ENCODE data around the gene FMR1. TPM values are rescaled to one million over a fixed set of nuclear protein-coding genes. Genes with fewer than 3 reads are reported as not detected.

FMR1 gene
- total RNA-seq, 2 experiments from 2014 or later: 87.9 to 95.3 TPM

GRCh38 chrX:147897117-147897516 is 14.6 kb upstream of the FMR1 start:
- Histone ChIP-seq H3K27ac (ENCODE audit: low read depth in 1 of 2, low read length in 2 of 2) (no peak overlapping the region), H3K4me1 (ENCODE audit: insufficient read depth, low read length) (no peaks in the 10 kb centered on the region), H3K36me3 (ENCODE audit: insufficient read depth, low read length) (no peaks in the 10 kb centered on the region), H3K9me3 (ENCODE audit: control insufficient read depth in 1 of 2, insufficient read depth in 1 of 2, low read length in 2 of 2) (peaks cover 0 to 6% of the 10 kb centered on the region in 2 experiments), H3K27me3 (ENCODE audit: control insufficient read depth in 1 of 2, insufficient read depth in 2 of 2, low read length in 2 of 2) (no peaks in the 10 kb centered on the region), H3K4me3 (ENCODE audit: low read length) (no peak overlapping the region)
- no peaks in the 10 kb centered on the region for H3K36me3 Mint-ChIP-seq (ENCODE audit: low read depth)
- DNase-seq (no peak), ATAC-seq (ENCODE audit: poor library complexity) (no peak)
- ChIA-PET CTCF (interaction anchor here (1.5 kb wide), 1 partner anchor 25 kb away, joined by 4 read pairs; no protein-coding TSS in a partner anchor), POLR2A (no interaction called here)
- no peaks in the 10 kb centered on the region for H3K9me3 Mint-ChIP-seq
- H3K4me3 Mint-ChIP-seq: no peak overlapping the region
- no peak overlapping the region for H3K27ac Mint-ChIP-seq
- intact Hi-C loops (cut with DNase I, micrococcal nuclease): no loop called here
- peaks cover 12% of the 10 kb centered on the region for H3K27me3 Mint-ChIP-seq
- TF ChIP-seq, protein P1, sequence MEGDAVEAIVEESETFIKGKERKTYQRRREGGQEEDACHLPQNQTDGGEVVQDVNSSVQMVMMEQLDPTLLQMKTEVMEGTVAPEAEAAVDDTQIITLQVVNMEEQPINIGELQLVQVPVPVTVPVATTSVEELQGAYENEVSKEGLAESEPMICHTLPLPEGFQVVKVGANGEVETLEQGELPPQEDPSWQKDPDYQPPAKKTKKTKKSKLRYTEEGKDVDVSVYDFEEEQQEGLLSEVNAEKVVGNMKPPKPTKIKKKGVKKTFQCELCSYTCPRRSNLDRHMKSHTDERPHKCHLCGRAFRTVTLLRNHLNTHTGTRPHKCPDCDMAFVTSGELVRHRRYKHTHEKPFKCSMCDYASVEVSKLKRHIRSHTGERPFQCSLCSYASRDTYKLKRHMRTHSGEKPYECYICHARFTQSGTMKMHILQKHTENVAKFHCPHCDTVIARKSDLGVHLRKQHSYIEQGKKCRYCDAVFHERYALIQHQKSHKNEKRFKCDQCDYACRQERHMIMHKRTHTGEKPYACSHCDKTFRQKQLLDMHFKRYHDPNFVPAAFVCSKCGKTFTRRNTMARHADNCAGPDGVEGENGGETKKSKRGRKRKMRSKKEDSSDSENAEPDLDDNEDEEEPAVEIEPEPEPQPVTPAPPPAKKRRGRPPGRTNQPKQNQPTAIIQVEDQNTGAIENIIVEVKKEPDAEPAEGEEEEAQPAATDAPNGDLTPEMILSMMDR (IDR thresholded peaks at IDR 0.05): no peak
- peaks cover 8% of the 10 kb centered on the region for H3K4me1 Mint-ChIP-seq (ENCODE audit: low read depth)

DNA sequence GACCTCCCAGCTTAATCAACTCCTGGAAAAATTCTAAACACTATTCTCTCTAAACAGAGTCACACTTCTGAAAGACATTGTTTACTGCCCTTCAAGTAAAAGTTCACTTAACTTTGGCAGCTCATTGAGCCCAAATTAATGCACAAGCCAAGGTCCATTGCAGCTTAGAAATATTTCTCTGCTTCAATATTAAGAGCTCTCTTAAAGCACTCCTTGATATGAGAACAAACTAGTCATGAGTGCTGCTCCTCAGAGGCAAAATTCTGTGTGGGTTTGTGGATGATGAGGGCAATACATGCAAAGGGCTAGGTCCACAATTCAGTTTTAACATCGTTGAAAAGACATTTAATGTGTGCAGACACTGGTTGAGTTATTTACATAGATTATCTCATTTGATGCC is 12.8 kb upstream of the FMR1 start:
- TF ChIP-seq, protein P1 (IDR thresholded peaks at IDR 0.05): no peak
- peaks cover 0 to 6% of the 10 kb centered on the region in 2 experiments for H3K9me3 ChIP-seq (ENCODE audit: control insufficient read depth in 1 of 2, insufficient read depth in 1 of 2, low read length in 2 of 2)
- intact Hi-C loops (cut with DNase I, micrococcal nuclease): no loop called here
- no peak overlapping the region for H3K27ac ChIP-seq (ENCODE audit: low read depth in 1 of 2, low read length in 2 of 2)
- no peak for ATAC-seq (ENCODE audit: poor library complexity)
- no peaks in the 10 kb centered on the region for H3K36me3 ChIP-seq (ENCODE audit: insufficient read depth, low read length)
- peaks cover 9% of the 10 kb centered on the region for H3K27me3 Mint-ChIP-seq
- no peak overlapping the region for H3K4me3 Mint-ChIP-seq
- H3K9me3 Mint-ChIP-seq: no peaks in the 10 kb centered on the region
- H3K4me3 ChIP-seq (ENCODE audit: low read length): no peak overlapping the region
- H3K27me3 ChIP-seq (ENCODE audit: control insufficient read depth in 1 of 2, insufficient read depth in 2 of 2, low read length in 2 of 2): no peaks in the 10 kb centered on the region
- DNase-seq: no peak
- no peak overlapping the region for H3K27ac Mint-ChIP-seq
- peaks cover 8% of the 10 kb centered on the region for H3K4me1 Mint-ChIP-seq (ENCODE audit: low read depth)
- ChIA-PET CTCF (no interaction called here), POLR2A (no interaction called here)
- no peaks in the 10 kb centered on the region for H3K36me3 Mint-ChIP-seq (ENCODE audit: low read depth)
- H3K4me1 ChIP-seq (ENCODE audit: insufficient read depth, low read length): no peaks in the 10 kb centered on the region

GRCh38 chrX:147899379-147900114 is 12.2 kb upstream of the FMR1 start:
- no peak overlapping the region for H3K4me3 Mint-ChIP-seq
- ChIA-PET POLR2A (no interaction called here), CTCF (interaction anchor here (0.7 kb wide), 1 partner anchor 18 kb away, joined by 3 read pairs; no protein-coding TSS in a partner anchor)
- ATAC-seq (ENCODE audit: poor library complexity) (no peak), DNase-seq (no peak)
- TF ChIP-seq, protein P1 (IDR thresholded peaks at IDR 0.05): no peak
- Histone ChIP-seq H3K4me3 (ENCODE audit: low read length) (no peak overlapping the region), H3K36me3 (ENCODE audit: insufficient read depth, low read length) (no peaks in the 10 kb centered on the region), H3K27ac (ENCODE audit: low read depth in 1 of 2, low read length in 2 of 2) (no peak overlapping the region), H3K27me3 (ENCODE audit: control insufficient read depth in 1 of 2, insufficient read depth in 2 of 2, low read length in 2 of 2) (no peaks in the 10 kb centered on the region), H3K4me1 (ENCODE audit: insufficient read depth, low read length) (no peaks in the 10 kb centered on the region), H3K9me3 (ENCODE audit: control insufficient read depth in 1 of 2, insufficient read depth in 1 of 2, low read length in 2 of 2) (peaks cover 0 to 6% of the 10 kb centered on the region in 2 experiments)
- no peaks in the 10 kb centered on the region for H3K9me3 Mint-ChIP-seq
- H3K4me1 Mint-ChIP-seq (ENCODE audit: low read depth): peaks cover 8% of the 10 kb centered on the region
- intact Hi-C loops (cut with DNase I, micrococcal nuclease): no loop called here
- no peak overlapping the region for H3K27ac Mint-ChIP-seq
- H3K36me3 Mint-ChIP-seq (ENCODE audit: low read depth): no peaks in the 10 kb centered on the region
- peaks cover 8% of the 10 kb centered on the region for H3K27me3 Mint-ChIP-seq
